Endodermal cell (in vitro differentiated cells): Measurements from ENCODE around the gene KIF1B. TPM values are rescaled to one million over a fixed set of nuclear protein-coding genes. Genes with fewer than 3 reads are reported as not detected.
"Not testable (repeated sequence)": the region's sequence is repeated elsewhere in the genome, so short reads cannot be mapped to it uniquely, and the experiment has no call there.

Experiments
- DNase-seq: peaks from one replicate; pipeline ENCODE4 v3.0.0-alpha.2; 2017
- H3K27ac ChIP-seq: 2 replicates; pipeline ENCODE4 v1.5.1; 2013; ENCODE audit warnings: mild to moderate bottlenecking, low read depth, low read length, moderate library complexity
- H3K27me3 ChIP-seq: 2 replicates; pipeline ENCODE4 v1.6.1; 2013; ENCODE audit warnings: mild to moderate bottlenecking, low read length, moderate library complexity; ENCODE audit not compliant: insufficient read depth, control insufficient read depth, poor library complexity, severe bottlenecking
- H3K36me3 ChIP-seq: 2 replicates; pipeline ENCODE4 v1.7.0; 2013; ENCODE audit warnings: mild to moderate bottlenecking, low read length, moderate library complexity; ENCODE audit not compliant: control insufficient read depth, insufficient read depth
- H3K4me1 ChIP-seq: one replicate; pipeline ENCODE4 v1.7.0; 2013; ENCODE audit warnings: low read length; ENCODE audit not compliant: control insufficient read depth, insufficient read depth
- H3K4me3 ChIP-seq: 2 replicates; pipeline ENCODE4 v1.5.1; 2013; ENCODE audit warnings: mild to moderate bottlenecking, low read length, moderate library complexity
- H3K9ac ChIP-seq: 2 replicates; pipeline ENCODE4 v1.6.1; 2013; ENCODE audit warnings: mild to moderate bottlenecking, low read length, moderate library complexity; ENCODE audit not compliant: poor library complexity, severe bottlenecking; ENCODE audit errors: extremely low read depth
- H3K9me3 ChIP-seq: 2 replicates; pipeline ENCODE4 v1.6.1; 2013; ENCODE audit warnings: mild to moderate bottlenecking, low read length, moderate library complexity; ENCODE audit not compliant: control insufficient read depth
- H3K27ac Mint-ChIP-seq: 2 replicates; pipeline ENCODE4 v1.8.0; 2020; ENCODE audit warnings: mixed read lengths
- H3K27me3 Mint-ChIP-seq: 2 replicates; pipeline ENCODE4 v1.8.0; 2021; ENCODE audit warnings: mild to moderate bottlenecking, mixed read lengths; ENCODE audit not compliant: insufficient read depth
- H3K36me3 Mint-ChIP-seq: 2 replicates; pipeline ENCODE4 v1.8.0; 2020; ENCODE audit warnings: low read depth, mixed read lengths
- H3K4me1 Mint-ChIP-seq: 2 replicates; pipeline ENCODE4 v1.8.0; 2020; ENCODE audit warnings: mixed read lengths
- H3K4me3 Mint-ChIP-seq: 2 replicates; pipeline ENCODE4 v1.8.0; 2020; ENCODE audit warnings: mild to moderate bottlenecking, moderate library complexity, mixed read lengths
- H3K9me3 Mint-ChIP-seq: 2 replicates; pipeline ENCODE4 v1.8.0; 2020; ENCODE audit warnings: mild to moderate bottlenecking, mixed read lengths
- WGBS, 2 experiments: methylation state at CpG; one replicate each; pipeline versions ENCODE4 v1.1.5 to v1.1.7; 2013; ENCODE audit warnings: missing lambda C conversion rate in 2 of 2, mixed read lengths in 1 of 2; ENCODE audit not compliant: insufficient coverage in 1 of 2, insufficient read length in 1 of 2; 5-methylcytosine and 5-hydroxymethylcytosine counted together
- total RNA-seq, 2 donors: library from RNA; stranded (reverse); fragmentation: NEBNext Ultra II Directional in 1 of 2; extraction: Animal tissue kit (Norgen Biotek cat#: 25700) in 1 of 2; gene quantifications; 2 replicates in 1 of 2; 3 replicates in 1 of 2; pipeline ENCODE4 v1.2.1, GENCODE V29; 2021
- TF ChIP-seq, protein P1 (sequence below): fragments of 200-600 bp; sonication (generic); conservative IDR thresholded peaks from 2 replicates; pipeline ENCODE4 v1.5.0; 2021; ENCODE audit warnings: antibody characterized with exemption, mild to moderate bottlenecking

The KIF1B gene
- total RNA-seq, 2 donors from 2014 or later = 71.5 to 74.2 TPM

DNA sequence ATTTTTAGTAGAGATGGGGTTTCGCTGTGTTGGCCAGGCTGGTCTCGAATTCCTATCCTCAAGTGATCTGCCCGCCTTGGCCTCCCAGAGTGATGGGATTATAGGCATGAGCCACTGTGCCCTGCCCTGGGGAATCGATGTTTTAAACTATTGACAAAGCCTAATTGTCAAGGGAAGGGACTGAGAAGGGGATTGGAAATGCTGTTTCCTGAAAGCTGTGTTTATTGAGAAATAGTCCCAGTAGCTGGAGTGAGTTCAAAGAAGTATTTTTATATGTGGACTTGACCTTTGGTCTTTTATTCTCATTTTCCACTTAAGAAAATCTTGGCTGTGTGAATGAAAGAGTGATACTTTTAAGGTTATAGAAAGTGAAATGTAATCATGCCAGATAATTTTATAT, 47.5 kb downstream of the KIF1B start:
- Mint-ChIP-seq H3K4me3 (no peak overlapping the region), H3K27ac (no peak overlapping the region), H3K9me3 (no peaks in the 10 kb centered on the region), H3K27me3 (no peaks in the 10 kb centered on the region), H3K4me1 (no peaks in the 10 kb centered on the region), H3K36me3 (peaks cover 46% of the 10 kb centered on the region)
- no peak for DNase-seq
- Histone ChIP-seq H3K27ac (no peak overlapping the region), H3K36me3 (peaks cover 55% of the 10 kb centered on the region), H3K4me3 (no peak overlapping the region), H3K27me3 (no peaks in the 10 kb centered on the region), H3K4me1 (no peaks in the 10 kb centered on the region), H3K9me3 (no peaks in the 10 kb centered on the region), H3K9ac (no peak overlapping the region)
- TF ChIP-seq, protein P1, sequence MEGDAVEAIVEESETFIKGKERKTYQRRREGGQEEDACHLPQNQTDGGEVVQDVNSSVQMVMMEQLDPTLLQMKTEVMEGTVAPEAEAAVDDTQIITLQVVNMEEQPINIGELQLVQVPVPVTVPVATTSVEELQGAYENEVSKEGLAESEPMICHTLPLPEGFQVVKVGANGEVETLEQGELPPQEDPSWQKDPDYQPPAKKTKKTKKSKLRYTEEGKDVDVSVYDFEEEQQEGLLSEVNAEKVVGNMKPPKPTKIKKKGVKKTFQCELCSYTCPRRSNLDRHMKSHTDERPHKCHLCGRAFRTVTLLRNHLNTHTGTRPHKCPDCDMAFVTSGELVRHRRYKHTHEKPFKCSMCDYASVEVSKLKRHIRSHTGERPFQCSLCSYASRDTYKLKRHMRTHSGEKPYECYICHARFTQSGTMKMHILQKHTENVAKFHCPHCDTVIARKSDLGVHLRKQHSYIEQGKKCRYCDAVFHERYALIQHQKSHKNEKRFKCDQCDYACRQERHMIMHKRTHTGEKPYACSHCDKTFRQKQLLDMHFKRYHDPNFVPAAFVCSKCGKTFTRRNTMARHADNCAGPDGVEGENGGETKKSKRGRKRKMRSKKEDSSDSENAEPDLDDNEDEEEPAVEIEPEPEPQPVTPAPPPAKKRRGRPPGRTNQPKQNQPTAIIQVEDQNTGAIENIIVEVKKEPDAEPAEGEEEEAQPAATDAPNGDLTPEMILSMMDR = no peak
- 85 to 94% methylated on average over 3 to 4 of the region's 4 CpGs for WGBS, 2 experiments

DNA sequence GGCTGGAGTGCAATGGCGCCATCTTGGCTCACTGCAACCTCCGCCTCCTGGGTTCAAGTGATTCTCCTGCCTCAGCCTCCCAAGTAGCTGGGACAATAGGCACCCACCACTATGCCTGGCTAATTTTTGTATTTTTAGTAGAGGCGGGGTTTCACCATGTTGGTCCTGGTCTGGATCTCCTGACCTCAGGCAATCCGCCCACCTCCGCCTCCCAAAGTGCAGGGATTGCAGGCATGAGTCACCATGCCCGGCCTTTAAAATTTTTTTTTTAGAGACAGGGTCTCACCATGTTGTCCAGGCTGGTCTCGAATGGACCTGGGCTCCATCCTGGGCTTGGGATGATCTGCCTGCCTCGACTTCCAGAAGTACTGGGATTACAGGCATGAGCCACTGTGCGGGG, 49.2 kb downstream of the KIF1B start:
- H3K36me3 Mint-ChIP-seq = peaks cover 59% of the 10 kb centered on the region
- not testable (repeated sequence) for H3K4me3 Mint-ChIP-seq, DNase-seq, H3K27me3 ChIP-seq, H3K27me3 Mint-ChIP-seq, H3K9me3 ChIP-seq, H3K9me3 Mint-ChIP-seq, H3K4me1 ChIP-seq, H3K4me3 ChIP-seq, H3K9ac ChIP-seq, H3K4me1 Mint-ChIP-seq, H3K27ac Mint-ChIP-seq, H3K27ac ChIP-seq
- 88 to 93% methylated on average over 7 to 9 of the region's 9 CpGs for WGBS, 2 experiments
- peaks cover 69% of the 10 kb centered on the region for H3K36me3 ChIP-seq

DNA sequence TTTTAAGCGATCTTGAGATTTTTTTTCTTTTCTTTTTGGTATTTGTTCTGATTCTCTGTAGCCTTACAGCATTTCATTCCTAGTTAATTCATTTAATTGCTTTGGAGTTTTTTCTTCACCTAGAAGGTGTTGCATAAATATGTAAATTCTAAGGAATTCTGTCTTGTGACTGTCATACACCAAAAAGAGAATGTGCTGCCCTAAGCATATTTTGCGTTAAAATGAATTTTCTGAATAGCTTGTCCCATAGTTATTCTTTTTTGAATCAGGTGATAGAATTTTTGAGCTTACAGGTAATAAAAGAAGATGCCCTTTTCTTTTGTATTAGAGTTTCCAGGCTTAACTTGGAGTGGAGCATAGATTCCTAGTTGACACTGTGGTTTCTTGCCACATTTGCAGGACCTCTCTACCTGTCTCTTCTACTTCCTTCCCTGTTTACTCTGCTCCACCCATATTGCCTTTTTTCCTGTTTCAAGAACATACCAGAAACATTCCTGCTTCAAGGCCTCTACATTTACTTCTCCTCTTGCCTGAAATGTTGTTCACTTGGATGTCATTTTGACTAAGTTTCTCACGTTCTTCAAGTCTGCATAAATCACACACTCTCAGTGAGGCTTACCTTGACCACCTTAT, 53.2 kb downstream of the KIF1B start:
- H3K27me3 Mint-ChIP-seq = no peaks in the 10 kb centered on the region
- DNase-seq = no peak
- Histone ChIP-seq H3K27me3 (no peaks in the 10 kb centered on the region), H3K27ac (no peak overlapping the region), H3K9me3 (no peaks in the 10 kb centered on the region), H3K9ac (no peak overlapping the region), H3K36me3 (peaks cover 70% of the 10 kb centered on the region), H3K4me3 (no peak overlapping the region), H3K4me1 (no peaks in the 10 kb centered on the region)
- no peak overlapping the region for H3K4me3 Mint-ChIP-seq
- H3K36me3 Mint-ChIP-seq = peaks cover 62% of the 10 kb centered on the region
- TF ChIP-seq, protein P1 = no peak
- H3K27ac Mint-ChIP-seq = peak overlapping the region; percentile 5
- no peaks in the 10 kb centered on the region for H3K4me1 Mint-ChIP-seq
- H3K9me3 Mint-ChIP-seq = no peaks in the 10 kb centered on the region
- WGBS, 2 experiments = 83 to 93% methylated on average over 2 to 3 of the region's 3 CpGs

DNA sequence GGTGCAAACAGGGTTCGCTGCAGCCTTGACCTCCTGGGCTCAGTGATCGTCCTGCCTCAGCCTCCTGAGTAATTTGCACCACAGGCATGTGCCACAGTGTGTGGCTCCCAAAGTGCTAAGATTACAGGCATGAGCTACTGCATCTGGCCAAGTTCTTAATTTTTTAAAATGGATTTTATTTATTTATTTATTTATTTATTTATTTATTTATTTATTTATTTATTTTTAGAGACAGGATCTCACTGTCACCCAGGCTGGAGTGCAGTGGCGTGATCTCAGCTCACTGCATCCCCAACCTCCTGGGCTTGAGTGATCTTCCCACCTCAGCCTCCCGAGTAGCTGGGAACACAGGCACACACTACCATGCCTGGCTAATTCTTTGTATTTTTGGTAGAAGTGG, 54.7 kb downstream of the KIF1B start:
- H3K4me1 Mint-ChIP-seq = no peaks in the 10 kb centered on the region
- WGBS, 2 experiments = 95 to 96% methylated on average over 2 to 4 of the region's 4 CpGs

More for the DNA sequence above, 54.7 kb downstream of the KIF1B start:
- Mint-ChIP-seq H3K4me3 (no peak overlapping the region), H3K27me3 (no peaks in the 10 kb centered on the region), H3K36me3 (peaks cover 61% of the 10 kb centered on the region), H3K27ac (no peak overlapping the region), H3K9me3 (no peaks in the 10 kb centered on the region)
- no peaks in the 10 kb centered on the region for H3K9me3 ChIP-seq
- TF ChIP-seq, protein P1 = no peak
- no peak overlapping the region for H3K9ac ChIP-seq
- DNase-seq = no peak
- H3K36me3 ChIP-seq = peaks cover 70% of the 10 kb centered on the region
- H3K4me3 ChIP-seq = no peak overlapping the region
- H3K4me1 ChIP-seq = no peaks in the 10 kb centered on the region
- H3K27me3 ChIP-seq = no peaks in the 10 kb centered on the region
- H3K27ac ChIP-seq = no peak overlapping the region
